Neural progenitor cell (in vitro differentiated cells): Measurements from ENCODE around the gene CFAP206. TPM values are rescaled to one million over a fixed set of nuclear protein-coding genes. Genes with fewer than 3 reads are reported as not detected.
"Not testable (repeated sequence)": the region's sequence is repeated elsewhere in the genome, so short reads cannot be mapped to it uniquely, and the experiment has no call there.

Experiments
- DNase-seq: peaks from one replicate; pipeline ENCODE4 v3.0.0-alpha.2; 2016; ENCODE audit warnings: low spot score
- H2AFZ ChIP-seq: fragments of 200-600 bp; sonication (generic); replicated peaks from 2 replicates; pipeline ENCODE4 v1.6.1; 2016; ENCODE audit warnings: antibody characterized with exemption
- H3F3A ChIP-seq: fragments of 200-600 bp; sonication (generic); 2 replicates; pipeline ENCODE4 v1.6.1; 2016; ENCODE audit warnings: antibody characterized with exemption, low read depth
- H3K27ac ChIP-seq: fragments of 200-600 bp; sonication (generic); 2 replicates; pipeline ENCODE4 v1.5.1; 2016; ENCODE audit warnings: mild to moderate bottlenecking
- H3K27me3 ChIP-seq: fragments of 200-600 bp; sonication (generic); 2 replicates; pipeline ENCODE4 v1.6.1; 2016; ENCODE audit warnings: mild to moderate bottlenecking, moderate library complexity
- H3K36me3 ChIP-seq: fragments of 200-600 bp; sonication (generic); 2 replicates; pipeline ENCODE4 v1.5.1; 2016
- H3K4me1 ChIP-seq: fragments of 200-600 bp; sonication (generic); 2 replicates; pipeline ENCODE4 v1.6.1; 2016; ENCODE audit warnings: mixed run types
- H3K4me2 ChIP-seq: fragments of 200-600 bp; sonication (generic); 2 replicates; pipeline ENCODE4 v1.6.1; 2016
- H3K4me3 ChIP-seq: fragments of 200-600 bp; sonication (generic); 2 replicates; pipeline ENCODE4 v1.5.1; 2016
- H3K79me2 ChIP-seq: fragments of 200-600 bp; sonication (generic); 2 replicates; pipeline ENCODE4 v1.6.1; 2016; ENCODE audit warnings: low read depth
- H3K9ac ChIP-seq: fragments of 200-600 bp; sonication (generic); 2 replicates; pipeline ENCODE4 v1.6.1; 2016
- H3K9me3 ChIP-seq: fragments of 200-600 bp; sonication (generic); 2 replicates; pipeline ENCODE4 v1.5.1; 2016; ENCODE audit warnings: low read depth
- H4K20me1 ChIP-seq: fragments of 200-600 bp; sonication (generic); 2 replicates; pipeline ENCODE4 v1.6.1; 2016; ENCODE audit warnings: low read depth
- H3K27ac Mint-ChIP-seq: 3 replicates; pipeline ENCODE4 v1.8.0; 2021; ENCODE audit warnings: mixed read lengths
- H3K27me3 Mint-ChIP-seq: 2 replicates; pipeline ENCODE4 v1.8.0; 2022; ENCODE audit warnings: low read depth, mild to moderate bottlenecking, inconsistent platforms, moderate library complexity, mixed read lengths; ENCODE audit not compliant: insufficient read depth
- H3K36me3 Mint-ChIP-seq: 3 replicates; pipeline ENCODE4 v1.8.0; 2021; ENCODE audit warnings: mixed read lengths
- H3K4me1 Mint-ChIP-seq: 3 replicates; pipeline ENCODE4 v1.8.0; 2021; ENCODE audit warnings: mixed read lengths
- H3K4me3 Mint-ChIP-seq: 3 replicates; pipeline ENCODE4 v1.8.0; 2021; ENCODE audit warnings: mild to moderate bottlenecking, moderate library complexity, mixed read lengths
- H3K9me3 Mint-ChIP-seq: 3 replicates; pipeline ENCODE4 v1.8.0; 2020; ENCODE audit warnings: mixed read lengths
- CTCF ChIP-seq: fragments of 200-600 bp; sonication (generic); IDR thresholded peaks from 2 replicates; pipeline ENCODE4 v1.5.1; 2017; ENCODE audit warnings: antibody characterized with exemption, mild to moderate bottlenecking
- EZH2 ChIP-seq: fragments of 200-600 bp; sonication (generic); IDR thresholded peaks from 2 replicates; pipeline ENCODE4 v1.6.1; 2017; ENCODE audit warnings: antibody characterized with exemption, mild to moderate bottlenecking, moderate library complexity
- EZH2phosphoT487 ChIP-seq: fragments of 200-600 bp; sonication (generic); IDR thresholded peaks from 2 replicates; pipeline ENCODE4 v1.6.1; 2017; ENCODE audit warnings: antibody characterized with exemption
- total RNA-seq: library from RNA; depleted of rRNA; stranded (reverse); fragments of >200 nt; gene quantifications from 2 replicates; pipeline ENCODE4 v1.2.3, GENCODE V29; 2015; ENCODE audit warnings: low replicate concordance

The CFAP206 gene
- total RNA-seq, 1 donor from 2014 or later = 0.52 TPM

GRCh38 chr6:87483929-87484328 is 76.2 kb downstream of the CFAP206 start:
- peak overlapping the region; percentile 5 for H3K4me3 Mint-ChIP-seq
- no peaks in the 10 kb centered on the region for H3K79me2 ChIP-seq
- no peaks in the 10 kb centered on the region for H3K27me3 ChIP-seq
- no peaks in the 10 kb centered on the region for H3K36me3 ChIP-seq
- no peak overlapping the region for H3K9ac ChIP-seq
- H3K9me3 Mint-ChIP-seq = no peaks in the 10 kb centered on the region
- H3K4me3 ChIP-seq = no peak overlapping the region
- no peaks in the 10 kb centered on the region for H4K20me1 ChIP-seq
- H3K27ac ChIP-seq = no peak overlapping the region
- no peaks in the 10 kb centered on the region for H3K27me3 Mint-ChIP-seq
- no peaks in the 10 kb centered on the region for H3K4me1 Mint-ChIP-seq
- no peak overlapping the region for H3K4me2 ChIP-seq
- H3F3A ChIP-seq = no peaks in the 10 kb centered on the region
- no peaks in the 10 kb centered on the region for H3K4me1 ChIP-seq
- TF ChIP-seq CTCF (peak; percentile 63), EZH2phosphoT487 (no peak), EZH2 (no peak)
- H3K27ac Mint-ChIP-seq = no peak overlapping the region
- peak; percentile 79 for DNase-seq
- peaks cover 8% of the 10 kb centered on the region for H3K36me3 Mint-ChIP-seq
- no peaks in the 10 kb centered on the region for H3K9me3 ChIP-seq
- H2AFZ ChIP-seq = no peak overlapping the region

GRCh38 chr6:87484491-87484890 is 76.7 kb downstream of the CFAP206 start:
- Mint-ChIP-seq H3K4me1 (no peaks in the 10 kb centered on the region), H3K27ac (no peak overlapping the region)

GRCh38 chr6:87487555-87487954 is 79.8 kb downstream of the CFAP206 start:
- Mint-ChIP-seq H3K27me3 (no peaks in the 10 kb centered on the region), H3K9me3 (no peaks in the 10 kb centered on the region), H3K36me3 (peaks cover 5% of the 10 kb centered on the region), H3K4me3 (no peak overlapping the region), H3K27ac (no peak overlapping the region), H3K4me1 (no peaks in the 10 kb centered on the region)
- H3K36me3 ChIP-seq = no peaks in the 10 kb centered on the region
- H4K20me1 ChIP-seq = no peaks in the 10 kb centered on the region
- no peak for DNase-seq
- H3K27me3 ChIP-seq = no peaks in the 10 kb centered on the region
- H3K4me1 ChIP-seq = no peaks in the 10 kb centered on the region
- H3F3A ChIP-seq = no peaks in the 10 kb centered on the region
- no peaks in the 10 kb centered on the region for H3K79me2 ChIP-seq
- H2AFZ ChIP-seq = no peak overlapping the region
- no peak overlapping the region for H3K9ac ChIP-seq
- H3K27ac ChIP-seq = no peak overlapping the region
- H3K9me3 ChIP-seq = no peaks in the 10 kb centered on the region
- H3K4me3 ChIP-seq = no peak overlapping the region
- H3K4me2 ChIP-seq = no peak overlapping the region
- TF ChIP-seq CTCF (no peak), EZH2 (no peak), EZH2phosphoT487 (no peak)

More at GRCh38 chr6:87484491-87484890, 76.7 kb downstream of the CFAP206 start:
- no peak for DNase-seq
- H3K27me3 ChIP-seq = no peaks in the 10 kb centered on the region
- no peak overlapping the region for H3K9ac ChIP-seq
- no peaks in the 10 kb centered on the region for H3K36me3 ChIP-seq
- no peaks in the 10 kb centered on the region for H3F3A ChIP-seq
- Mint-ChIP-seq H3K9me3 (no peaks in the 10 kb centered on the region), H3K36me3 (peaks cover 8% of the 10 kb centered on the region), H3K4me3 (no peak overlapping the region), H3K27me3 (no peaks in the 10 kb centered on the region)
- H3K4me3 ChIP-seq = no peak overlapping the region
- no peak overlapping the region for H3K27ac ChIP-seq
- H3K79me2 ChIP-seq = no peaks in the 10 kb centered on the region
- no peak overlapping the region for H2AFZ ChIP-seq
- no peaks in the 10 kb centered on the region for H3K9me3 ChIP-seq
- H4K20me1 ChIP-seq = no peaks in the 10 kb centered on the region
- TF ChIP-seq EZH2phosphoT487 (no peak), EZH2 (no peak)
- no peak overlapping the region for H3K4me2 ChIP-seq
- no peaks in the 10 kb centered on the region for H3K4me1 ChIP-seq

GRCh38 chr6:87489326-87489725 is 81.6 kb downstream of the CFAP206 start:
- not testable (repeated sequence) for H3K4me3 ChIP-seq, H3K27ac Mint-ChIP-seq, H3K4me2 ChIP-seq, H3K4me1 Mint-ChIP-seq, H2AFZ ChIP-seq, H3K36me3 ChIP-seq, DNase-seq, H3K27ac ChIP-seq, H3K27me3 Mint-ChIP-seq, H3K27me3 ChIP-seq, H3K4me1 ChIP-seq, H3K9me3 ChIP-seq, H3F3A ChIP-seq, H3K9me3 Mint-ChIP-seq, H3K9ac ChIP-seq, H4K20me1 ChIP-seq, H3K4me3 Mint-ChIP-seq, H3K79me2 ChIP-seq
- H3K36me3 Mint-ChIP-seq = peaks cover 11% of the 10 kb centered on the region
